ENCODE data around the gene NSD1.

Gene NSD1

DNA sequence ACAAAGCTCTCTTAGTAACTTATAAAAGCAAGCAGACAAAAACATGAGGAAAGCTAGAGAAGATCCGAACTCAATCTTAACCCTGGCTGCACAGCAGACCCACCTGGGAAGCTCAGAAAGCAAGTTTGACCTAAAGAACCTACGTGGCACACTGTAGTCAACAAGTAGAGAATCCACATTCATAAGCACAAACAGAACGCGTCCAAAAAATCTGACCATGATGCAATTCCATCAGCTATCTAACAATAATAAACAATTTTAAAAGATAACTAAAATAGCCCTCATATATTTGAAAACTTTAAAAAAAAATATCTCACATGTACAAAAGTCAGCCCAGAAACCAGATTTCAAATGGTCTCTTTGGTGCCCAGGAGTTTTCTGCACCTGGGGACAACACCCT lies 213.2 kb downstream of the NSD1 start:
- DNase-seq (ENCODE audit: low read depth in 1 of 2, low spot score in 1 of 2) = no peak

DNA sequence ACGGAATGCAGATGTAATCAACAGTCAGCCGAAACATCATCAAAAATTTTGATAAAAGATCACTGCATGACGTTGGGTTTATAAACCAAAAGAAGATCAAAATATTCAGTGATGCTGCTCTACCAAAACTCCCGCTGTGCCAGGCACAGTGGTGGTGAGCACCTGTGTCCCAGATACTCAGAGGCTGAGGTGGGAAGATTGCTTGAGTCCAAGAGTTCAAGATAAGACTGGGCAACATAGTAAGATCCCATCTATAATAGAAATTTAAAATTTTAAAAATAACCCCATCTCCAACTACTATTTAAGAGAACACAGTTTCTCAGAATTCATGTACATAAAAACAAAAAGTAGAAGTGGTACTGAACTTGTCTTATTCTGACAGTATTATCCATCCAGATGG lies 214.1 kb downstream of the NSD1 start:
- DNase-seq (ENCODE audit: low read depth in 1 of 2, low spot score in 1 of 2) = no peak

DNA sequence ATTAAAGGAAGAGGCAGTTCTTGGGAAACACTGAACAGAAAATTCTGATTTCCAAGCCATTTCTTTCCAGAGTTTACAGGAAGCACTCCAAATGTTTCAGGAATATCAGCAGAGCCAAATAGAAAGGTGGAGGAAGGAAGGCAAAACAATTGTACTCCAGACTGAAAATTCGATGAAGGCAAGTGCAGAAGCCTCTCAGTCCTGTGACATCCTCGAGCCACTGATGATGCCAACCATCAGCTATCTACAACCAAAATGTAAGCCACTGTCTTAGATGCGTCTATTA lies 215.7 kb downstream of the NSD1 start:
- no peak for DNase-seq (ENCODE audit: low read depth in 1 of 2, low spot score in 1 of 2)

DNA sequence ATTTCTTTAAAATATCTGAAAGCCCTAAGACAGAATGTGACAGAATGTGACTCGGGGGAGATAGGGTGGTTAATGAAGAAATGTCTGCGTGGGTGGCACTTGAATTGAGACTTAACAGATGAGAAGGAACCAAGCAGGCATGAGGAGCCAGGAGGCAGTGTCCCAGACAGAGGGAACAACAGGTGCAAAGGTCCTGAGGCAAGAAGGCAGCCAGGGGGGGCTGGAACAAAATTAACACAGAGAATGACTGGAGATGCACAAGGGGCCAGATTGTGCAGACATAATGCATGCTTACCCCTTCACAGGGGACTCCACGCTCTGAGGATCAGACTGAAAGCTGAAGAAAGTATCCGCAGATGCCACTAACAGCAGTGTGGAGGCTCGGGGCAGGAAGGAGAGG lies 216.2 kb downstream of the NSD1 start:
- DNase-seq (ENCODE audit: low read depth in 1 of 2, low spot score in 1 of 2) = no peak

All from activated CD4-positive, alpha-beta T cell treated with anti-CD3 and anti-CD28 coated beads, Interleukin-2, amount 50 U/mL, for 24 hours (primary cell).